Prostate gland (tissue), 2 donors: Measurements from ENCODE around the gene SUCLG2. TPM values are rescaled to one million over a fixed set of nuclear protein-coding genes. Genes with fewer than 3 reads are reported as not detected.
"Not testable (repeated sequence)": the region's sequence is repeated elsewhere in the genome, so short reads cannot be mapped to it uniquely, and the experiment has no call there.

Experiments
- DNase-seq: peaks from one replicate; pipeline ENCODE4 v3.0.0-alpha.2; 2019; ENCODE audit warnings: low spot score
- H3K27ac ChIP-seq, 2 donors: fragments of 200-600 bp; sonication (generic); 2 replicates each; pipeline ENCODE4 v1.5.1; 2017 to 2019
- H3K27me3 ChIP-seq: fragments of 200-600 bp; sonication (generic); replicated peaks from 2 replicates; pipeline ENCODE4 v1.5.1; 2019; ENCODE audit not compliant: insufficient read depth
- H3K36me3 ChIP-seq, 2 donors: fragments of 200-600 bp; sonication (generic); 1 replicate in 1 of 2; 2 replicates in 1 of 2; pipeline versions ENCODE4 v1.5.1 to v1.8.1; 2017 to 2019
- H3K4me1 ChIP-seq: fragments of 200-600 bp; sonication (generic); replicated peaks from 2 replicates; pipeline ENCODE4 v1.5.1; 2019
- H3K4me3 ChIP-seq, 2 donors: fragments of 200-600 bp; sonication (generic); 2 replicates each; pipeline ENCODE4 v1.5.1; 2017 to 2019
- H3K9me3 ChIP-seq: fragments of 200-600 bp; sonication (generic); 2 replicates; pipeline ENCODE4 v1.5.1; 2017
- CTCF ChIP-seq, 4 experiments: fragments of 200-600 bp in 2 of 4; fragments of 450-650 bp in 2 of 4; sonication (generic) in 2 of 4; IDR thresholded peaks; 1 replicate in 3 of 4; 2 replicates in 1 of 4; pipeline ENCODE4 v1.5.1; 2016 to 2019; ENCODE audit warnings: antibody characterized with exemption in 4 of 4, mild to moderate bottlenecking in 2 of 4, moderate library complexity in 2 of 4
- POLR2A ChIP-seq: fragments of 450-650 bp; IDR thresholded peaks from one replicate; pipeline ENCODE4 v1.6.1; 2016; ENCODE audit warnings: antibody characterized with exemption, mild to moderate bottlenecking
- POLR2AphosphoS5 ChIP-seq: sonication (generic); formaldehyde crosslinking; IDR thresholded peaks from one replicate; pipeline ENCODE4 v1.6.1; 2017; ENCODE audit warnings: antibody characterized with exemption
- WGBS: methylation state at CpG from one replicate; pipeline ENCODE4 v1.1.5; 2018; 5-methylcytosine and 5-hydroxymethylcytosine counted together
- intact Hi-C: fragments of 100-400 bp; cut with DNase I; formaldehyde crosslinking; loops from one replicate; pipeline ENCODE4 v1.14.2; 2022
- total RNA-seq, 2 donors: library from RNA; depleted of rRNA; stranded (reverse); fragments of >200 nt; gene quantifications; one replicate each; pipeline ENCODE4 v1.1.0, GENCODE V29; 2016

SUCLG2 gene
- total RNA-seq, 2 donors from 2014 or later: 33.2 to 65.4 TPM

GRCh38 chr3:67558426-67558825 lies 96.0 kb downstream of the SUCLG2 start:
- no peaks in the 10 kb centered on the region for H3K36me3 ChIP-seq
- H3K9me3 ChIP-seq: no peaks in the 10 kb centered on the region
- H3K4me3 ChIP-seq: no peak overlapping the region
- TF ChIP-seq POLR2A (no peak), CTCF (IDR thresholded peaks at IDR 0.05) (no peak), POLR2AphosphoS5 (no peak)
- no peak overlapping the region for H3K27ac ChIP-seq
- 67% methylated on average over 4 of the region's 4 CpGs for WGBS
- no peaks in the 10 kb centered on the region for H3K4me1 ChIP-seq
- intact Hi-C loops: no loop called here
- no peaks in the 10 kb centered on the region for H3K27me3 ChIP-seq
- DNase-seq: no peak

DNA sequence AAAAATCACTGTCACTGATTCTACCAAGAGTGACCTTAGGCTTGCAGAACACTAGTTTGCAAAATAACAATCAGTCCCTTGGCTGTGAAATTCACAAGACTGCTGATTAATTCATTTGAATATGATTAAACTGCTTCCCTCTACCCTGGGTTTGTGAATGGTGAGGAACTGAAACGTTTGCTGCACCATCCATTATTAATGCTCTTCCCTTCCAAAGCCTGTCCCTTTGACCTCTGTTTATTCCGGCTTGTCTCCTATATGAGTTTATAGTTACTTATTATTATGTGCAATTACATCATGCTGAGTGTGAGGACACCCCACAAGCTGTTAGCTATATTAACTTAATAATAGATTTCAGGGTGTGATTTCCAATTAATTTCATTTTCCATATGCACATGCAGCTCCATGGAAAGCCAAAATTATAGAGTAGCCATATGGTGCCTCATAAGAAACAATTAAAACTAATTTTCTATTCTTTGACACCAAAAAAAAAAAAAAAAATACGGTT lies 96.5 kb downstream of the SUCLG2 start:
- no peak overlapping the region for H3K27ac ChIP-seq
- no peak overlapping the region for H3K4me3 ChIP-seq
- no peak for DNase-seq
- no peaks in the 10 kb centered on the region for H3K9me3 ChIP-seq
- intact Hi-C loops: no loop called here
- WGBS: 70% methylated on average over 3 of the region's 3 CpGs
- H3K4me1 ChIP-seq: no peaks in the 10 kb centered on the region
- no peaks in the 10 kb centered on the region for H3K27me3 ChIP-seq
- H3K36me3 ChIP-seq: no peaks in the 10 kb centered on the region
- TF ChIP-seq POLR2AphosphoS5 (no peak), CTCF (IDR thresholded peaks at IDR 0.05) (no peak), POLR2A (no peak)

GRCh38 chr3:67551361-67552016 lies 102.9 kb downstream of the SUCLG2 start:
- no peaks in the 10 kb centered on the region for H3K9me3 ChIP-seq
- WGBS: 85% methylated on average over 6 of the region's 6 CpGs
- H3K27me3 ChIP-seq: no peaks in the 10 kb centered on the region
- TF ChIP-seq POLR2AphosphoS5 (no peak), POLR2A (no peak), CTCF (IDR thresholded peaks at IDR 0.05) (no peak)
- intact Hi-C loops: no loop called here
- no peak overlapping the region for H3K27ac ChIP-seq
- H3K4me3 ChIP-seq: no peak overlapping the region
- DNase-seq: no peak
- no peaks in the 10 kb centered on the region for H3K4me1 ChIP-seq
- H3K36me3 ChIP-seq: no peaks in the 10 kb centered on the region

DNA sequence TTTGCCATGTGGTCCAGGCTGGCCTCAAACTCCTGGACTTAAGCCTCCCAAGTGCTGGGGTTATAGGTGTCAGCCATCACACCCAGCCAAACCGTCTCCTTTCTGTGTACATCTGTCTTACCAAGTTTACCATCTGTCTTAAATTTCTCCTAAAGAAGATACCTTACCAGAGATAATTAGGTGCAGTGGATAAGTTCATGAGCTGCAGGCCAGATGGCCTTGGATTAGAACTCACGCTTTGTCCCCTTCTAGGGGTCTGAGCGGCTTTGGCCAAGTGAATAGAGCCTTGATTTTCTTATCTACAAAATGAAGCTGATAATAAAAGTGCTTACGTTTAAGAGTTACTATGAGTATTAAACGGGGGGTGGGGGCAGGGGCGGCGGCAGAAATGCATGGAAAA lies 103.9 kb downstream of the SUCLG2 start:
- DNase-seq: no peak
- H3K36me3 ChIP-seq: no peaks in the 10 kb centered on the region
- H3K27me3 ChIP-seq: no peaks in the 10 kb centered on the region
- H3K9me3 ChIP-seq: no peaks in the 10 kb centered on the region
- WGBS: 93% methylated on average over 7 of the region's 7 CpGs
- intact Hi-C loops: no loop called here
- H3K27ac ChIP-seq: no peak overlapping the region
- H3K4me3 ChIP-seq: no peak overlapping the region
- TF ChIP-seq POLR2A (no peak), POLR2AphosphoS5 (no peak), CTCF (IDR thresholded peaks at IDR 0.05) (no peak)
- H3K4me1 ChIP-seq: no peaks in the 10 kb centered on the region

GRCh38 chr3:67542502-67543250 lies 111.7 kb downstream of the SUCLG2 start:
- H3K9me3 ChIP-seq, intact Hi-C loops, H3K27ac ChIP-seq, H3K4me1 ChIP-seq, H3K4me3 ChIP-seq, DNase-seq, H3K27me3 ChIP-seq, H3K36me3 ChIP-seq: not testable (repeated sequence)
- WGBS: 92% methylated on average over 3 of the region's 3 CpGs
